HG02588 (cell line): ENCODE results near the gene STIP1.

Experiments used
- ATAC-seq: cut with Tn5 transposase; IDR thresholded peaks from one replicate; pipeline ENCODE4 v1.9.1; 2021; ENCODE audit warnings: mild to moderate bottlenecking, moderate library complexity; ENCODE audit not compliant: unreplicated experiment

STIP1 gene

GRCh38 chr11:64234647-64235379, 48.8 kb downstream of the STIP1 start:
- peak; percentile 28 for ATAC-seq

- ATAC-seq = no peak
These were observed 49.6 kb downstream of the STIP1 start for GRCh38 chr11:64235437-64236161.

DNA sequence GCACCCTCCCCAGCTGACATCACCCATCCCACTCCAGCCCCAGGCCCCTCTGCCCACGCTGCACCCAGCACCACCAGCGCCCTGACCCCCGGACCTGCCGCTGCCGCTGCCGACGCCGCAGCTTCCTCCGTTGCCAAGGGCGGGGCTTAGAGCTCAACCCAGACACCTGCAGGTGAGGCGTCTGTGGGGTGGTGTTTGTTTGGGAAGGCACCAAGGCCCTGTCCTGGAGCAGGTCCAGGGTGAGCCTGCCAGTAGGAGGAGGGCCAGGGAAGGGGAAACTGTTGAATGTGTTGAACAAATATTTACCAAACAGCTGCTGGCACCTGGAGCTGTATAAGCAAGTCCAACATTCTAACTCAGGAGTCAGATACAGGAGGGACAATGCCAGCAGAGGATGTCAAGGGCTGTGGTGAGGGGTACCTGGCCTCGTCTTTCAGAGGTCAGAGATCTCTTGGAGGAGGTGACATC, 51.5 kb downstream of the STIP1 start:
- ATAC-seq = no peak

DNA sequence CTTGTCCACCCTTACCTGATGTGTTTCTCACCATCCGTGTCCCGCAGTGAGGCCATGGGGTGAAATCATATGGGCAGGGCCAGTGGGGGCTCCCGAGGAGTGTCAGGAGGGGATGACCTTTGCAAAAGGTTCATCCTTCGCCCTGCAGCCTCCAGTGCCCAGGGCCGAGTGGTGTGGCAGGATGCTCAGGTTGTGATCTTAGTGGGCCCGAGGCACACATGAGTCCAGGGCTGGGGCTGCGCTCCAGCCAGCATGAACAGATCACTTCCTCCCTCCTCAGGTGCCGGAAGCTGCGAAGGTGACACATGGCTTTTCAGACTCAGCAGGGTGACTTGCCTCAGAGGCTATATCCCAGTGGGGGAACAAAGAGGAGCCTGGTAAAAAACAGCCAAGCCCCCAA, 52.1 kb downstream of the STIP1 start:
- no peak for ATAC-seq

DNA sequence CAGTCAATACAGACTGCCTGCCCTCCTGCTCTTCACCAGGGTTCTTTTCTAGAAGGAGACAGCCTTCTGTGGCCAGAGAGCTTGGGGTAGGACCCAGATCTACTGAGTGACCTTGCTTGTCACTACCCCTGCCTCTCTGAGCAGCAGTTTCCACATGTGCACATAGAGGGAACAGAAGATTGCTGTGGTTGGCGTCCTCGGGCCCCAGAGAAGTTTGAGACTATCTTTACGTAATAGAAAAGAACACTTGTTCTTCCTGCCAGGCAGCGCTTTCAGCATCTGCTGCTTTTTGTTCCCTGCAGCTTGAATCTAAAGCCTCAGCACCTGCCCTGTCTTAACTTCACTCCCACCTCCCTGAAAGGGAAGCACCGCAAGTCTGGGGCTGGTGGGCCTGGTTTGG, 53.0 kb downstream of the STIP1 start:
- ATAC-seq = no peak

DNA sequence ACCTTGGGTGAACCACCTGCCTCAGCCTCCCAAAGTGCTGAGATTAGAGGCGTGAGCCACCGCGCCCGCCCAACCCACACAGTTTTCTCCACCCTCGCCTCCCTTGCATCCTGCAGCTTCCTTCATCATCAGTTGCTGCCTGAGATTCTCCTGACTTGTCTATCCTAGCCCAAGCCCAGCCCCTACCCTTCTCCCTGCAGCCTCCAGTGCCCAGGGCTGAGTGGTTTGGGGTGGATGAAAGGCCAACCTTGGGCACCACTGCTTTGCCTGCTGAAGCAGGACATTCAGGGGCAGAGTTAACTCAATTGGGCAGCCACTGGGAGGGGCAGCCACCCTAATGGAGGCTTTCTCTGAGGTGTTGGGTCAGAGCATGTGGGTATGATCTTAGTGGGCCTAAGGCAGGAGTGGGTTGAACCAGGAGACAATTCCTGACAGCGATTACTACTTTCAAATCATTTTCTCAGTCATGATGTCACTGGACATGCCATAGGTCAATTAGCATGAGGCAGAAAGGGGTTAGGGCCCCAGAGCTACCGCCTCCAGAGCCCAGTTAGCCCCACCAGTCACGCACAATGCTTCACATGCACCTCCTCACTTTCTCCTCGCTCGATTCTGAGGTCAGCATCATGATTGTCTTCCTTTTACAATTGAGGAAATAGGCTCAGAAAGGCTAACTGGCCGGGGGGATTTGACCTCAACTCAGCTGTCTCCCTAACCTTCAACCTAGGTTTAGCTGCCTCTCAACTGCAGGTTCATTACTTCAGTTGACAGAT, 53.9 kb downstream of the STIP1 start:
- ATAC-seq = no peak

DNA sequence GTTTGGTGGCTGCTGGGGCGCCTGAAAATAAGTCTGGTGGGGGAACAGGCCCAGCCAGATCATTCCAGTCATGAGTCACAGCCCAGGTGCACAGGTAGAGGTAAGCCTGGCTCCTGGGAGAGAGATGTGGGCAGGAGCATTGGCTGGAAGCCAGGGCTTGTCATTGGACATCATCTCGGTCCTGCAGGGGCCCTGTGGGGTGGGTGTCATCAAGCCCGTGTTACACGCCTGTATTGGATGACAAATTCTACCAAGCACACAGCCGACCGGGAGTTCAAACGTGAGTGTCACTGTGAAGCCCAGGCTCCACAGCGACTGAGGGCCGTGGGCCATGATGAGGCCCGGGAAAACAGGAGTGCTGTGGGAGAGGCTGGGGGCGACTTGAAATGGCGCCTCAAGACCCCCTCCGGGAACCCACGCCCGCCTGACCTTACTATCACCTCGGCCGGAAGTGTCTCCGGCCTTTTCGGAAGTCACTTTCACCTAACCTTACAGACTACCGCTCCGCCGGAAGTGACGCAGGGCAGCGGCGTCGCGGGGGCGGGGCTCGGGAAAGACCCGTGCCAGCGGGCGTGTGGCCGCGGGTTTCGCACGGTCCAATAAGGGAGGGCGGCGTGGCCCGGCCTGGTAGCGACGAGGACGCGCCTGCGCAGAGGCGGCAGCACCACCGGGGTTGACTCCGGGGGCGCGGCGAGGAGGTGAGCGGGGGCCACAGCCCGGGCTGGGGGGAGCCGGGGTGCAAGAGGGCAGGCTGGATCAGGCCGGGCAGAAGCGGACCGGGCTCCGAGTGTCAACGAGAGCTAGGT, 54.7 kb downstream of the STIP1 start, which contains the start of gene FKBP2:
TSS of gene FKBP2 (plus strand) at position 661 of the 806 bp plus-strand sequence. CDS start 1,293 bp downstream, outside the sequence.
- peak; percentile 56 for ATAC-seq

GRCh38 chr11:64241241-64241490, 55.2 kb downstream of the STIP1 start:
- peak; percentile 60 for ATAC-seq

- ATAC-seq = peak; percentile 56
These were observed 55.8 kb downstream of the STIP1 start for GRCh38 chr11:64241491-64242374.

GRCh38 chr11:64243236-64243854, 57.4 kb downstream of the STIP1 start:
- no peak for ATAC-seq

- no peak for ATAC-seq
These were observed 58.1 kb downstream of the STIP1 start for GRCh38 chr11:64244107-64244506.

DNA sequence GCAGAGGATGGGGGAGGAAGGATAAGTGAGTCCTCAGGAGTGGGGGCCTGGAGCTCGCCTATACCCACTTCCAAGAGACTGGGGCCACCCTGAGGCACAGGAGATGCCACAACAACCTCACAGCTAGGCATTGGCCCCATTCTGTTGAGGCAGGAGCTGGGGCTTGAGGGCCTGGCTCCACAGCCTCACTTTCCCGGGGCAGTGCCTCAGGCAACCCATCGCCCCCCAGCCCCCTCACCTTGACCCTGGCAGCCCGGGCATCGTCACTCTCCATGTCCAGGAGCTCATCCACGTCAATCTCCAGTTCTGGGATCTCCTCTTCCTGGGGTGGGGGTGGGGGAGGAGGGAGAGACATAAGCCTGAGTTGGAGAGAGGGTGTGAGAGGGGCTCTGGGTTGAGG, 59.0 kb downstream of the STIP1 start:
- no peak for ATAC-seq

DNA sequence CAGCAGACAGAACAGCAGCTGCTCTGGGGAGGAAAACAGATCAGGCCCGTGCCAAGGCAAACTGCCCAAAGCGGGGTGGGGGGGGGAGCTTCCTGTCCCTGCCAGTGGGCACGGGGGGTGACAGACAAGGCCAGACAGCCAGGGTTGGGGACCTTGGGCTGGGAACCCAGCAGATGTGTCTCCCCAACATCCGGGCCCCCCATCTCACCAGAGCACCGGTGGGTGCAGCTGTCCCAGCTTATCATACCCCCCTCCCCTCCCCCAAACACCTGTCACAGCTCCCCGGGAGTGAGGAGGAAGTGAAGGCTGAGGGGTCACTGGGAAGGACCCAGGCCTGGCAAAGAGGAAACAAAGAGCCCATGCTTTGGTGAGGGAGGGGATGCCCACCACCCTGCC, 59.4 kb downstream of the STIP1 start:
- ATAC-seq = no peak

- ATAC-seq = no peak
These were observed 60.0 kb downstream of the STIP1 start for GRCh38 chr11:64245797-64246620.

- peak; percentile 15 for ATAC-seq
These were observed 60.6 kb downstream of the STIP1 start for GRCh38 chr11:64246621-64246870.

- peak; percentile 29 for ATAC-seq
These were observed 61.1 kb downstream of the STIP1 start, which contains the start of gene PPP1R14B for GRCh38 chr11:64246871-64247728. Gene PPP1R14B, minus strand, starts transcription at chr11:64246943. Its CDS starts 270 bp downstream, at chr11:64246673.

DNA sequence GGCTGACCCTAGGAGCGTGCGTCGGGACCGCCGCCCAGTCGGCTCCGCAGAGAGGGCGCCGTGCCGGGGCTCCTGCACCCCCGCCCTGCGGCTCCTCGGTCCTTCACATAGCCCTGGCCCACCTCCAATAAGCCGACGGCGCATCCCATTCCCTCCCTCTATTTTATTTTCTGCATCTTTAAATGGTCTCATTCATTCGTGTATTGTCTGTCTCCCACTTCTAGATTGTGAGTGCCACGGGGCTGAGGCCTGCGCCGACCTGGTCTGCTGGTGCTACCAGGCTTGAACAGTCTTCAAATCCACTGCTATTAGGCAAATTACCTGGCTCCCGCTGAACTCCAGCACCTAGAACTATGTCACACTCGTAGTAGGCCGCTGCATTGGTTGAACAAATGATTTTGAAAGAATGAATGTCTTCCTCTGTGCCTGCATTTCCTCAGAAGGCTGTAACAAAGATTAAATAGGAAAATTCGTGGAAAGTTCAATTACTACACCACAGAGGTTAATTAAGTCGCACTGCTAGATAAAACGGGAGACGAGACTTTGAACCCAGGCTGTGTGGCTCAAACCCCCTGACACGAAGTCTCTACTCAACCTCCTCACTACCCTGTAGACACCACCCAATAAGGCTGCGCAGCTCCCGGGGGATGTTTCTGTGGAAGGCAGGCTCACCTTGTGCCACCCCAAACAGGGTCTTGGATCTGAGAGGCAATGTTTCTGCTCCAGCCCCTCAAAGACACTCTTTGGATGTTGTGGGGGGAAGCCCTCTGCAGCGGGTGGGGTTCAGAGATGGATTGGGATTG, 62.0 kb downstream of the STIP1 start:
- no peak for ATAC-seq
